Neural progenitor cell (in vitro differentiated cells): ENCODE data around the gene TMEM119. TPM values are rescaled to one million over a fixed set of nuclear protein-coding genes. Genes with fewer than 3 reads are reported as not detected.

ENCODE experiments used
- DNase-seq: peaks from one replicate; pipeline ENCODE4 v3.0.0-alpha.2; 2016; ENCODE audit warnings: low spot score
- H2AFZ ChIP-seq: fragments of 200-600 bp; sonication (generic); replicated peaks from 2 replicates; pipeline ENCODE4 v1.6.1; 2016; ENCODE audit warnings: antibody characterized with exemption
- H3F3A ChIP-seq: fragments of 200-600 bp; sonication (generic); 2 replicates; pipeline ENCODE4 v1.6.1; 2016; ENCODE audit warnings: antibody characterized with exemption, low read depth
- H3K27ac ChIP-seq: fragments of 200-600 bp; sonication (generic); 2 replicates; pipeline ENCODE4 v1.5.1; 2016; ENCODE audit warnings: mild to moderate bottlenecking
- H3K27me3 ChIP-seq: fragments of 200-600 bp; sonication (generic); 2 replicates; pipeline ENCODE4 v1.6.1; 2016; ENCODE audit warnings: mild to moderate bottlenecking, moderate library complexity
- H3K36me3 ChIP-seq: fragments of 200-600 bp; sonication (generic); 2 replicates; pipeline ENCODE4 v1.5.1; 2016
- H3K4me1 ChIP-seq: fragments of 200-600 bp; sonication (generic); 2 replicates; pipeline ENCODE4 v1.6.1; 2016; ENCODE audit warnings: mixed run types
- H3K4me2 ChIP-seq: fragments of 200-600 bp; sonication (generic); 2 replicates; pipeline ENCODE4 v1.6.1; 2016
- H3K4me3 ChIP-seq: fragments of 200-600 bp; sonication (generic); 2 replicates; pipeline ENCODE4 v1.5.1; 2016
- H3K79me2 ChIP-seq: fragments of 200-600 bp; sonication (generic); 2 replicates; pipeline ENCODE4 v1.6.1; 2016; ENCODE audit warnings: low read depth
- H3K9ac ChIP-seq: fragments of 200-600 bp; sonication (generic); 2 replicates; pipeline ENCODE4 v1.6.1; 2016
- H3K9me3 ChIP-seq: fragments of 200-600 bp; sonication (generic); 2 replicates; pipeline ENCODE4 v1.5.1; 2016; ENCODE audit warnings: low read depth
- H4K20me1 ChIP-seq: fragments of 200-600 bp; sonication (generic); 2 replicates; pipeline ENCODE4 v1.6.1; 2016; ENCODE audit warnings: low read depth
- H3K27ac Mint-ChIP-seq: 3 replicates; pipeline ENCODE4 v1.8.0; 2021; ENCODE audit warnings: mixed read lengths
- H3K27me3 Mint-ChIP-seq: 2 replicates; pipeline ENCODE4 v1.8.0; 2022; ENCODE audit warnings: low read depth, mild to moderate bottlenecking, inconsistent platforms, moderate library complexity, mixed read lengths; ENCODE audit not compliant: insufficient read depth
- H3K36me3 Mint-ChIP-seq: 3 replicates; pipeline ENCODE4 v1.8.0; 2021; ENCODE audit warnings: mixed read lengths
- H3K4me1 Mint-ChIP-seq: 3 replicates; pipeline ENCODE4 v1.8.0; 2021; ENCODE audit warnings: mixed read lengths
- H3K4me3 Mint-ChIP-seq: 3 replicates; pipeline ENCODE4 v1.8.0; 2021; ENCODE audit warnings: mild to moderate bottlenecking, moderate library complexity, mixed read lengths
- H3K9me3 Mint-ChIP-seq: 3 replicates; pipeline ENCODE4 v1.8.0; 2020; ENCODE audit warnings: mixed read lengths
- CTCF ChIP-seq: fragments of 200-600 bp; sonication (generic); IDR thresholded peaks from 2 replicates; pipeline ENCODE4 v1.5.1; 2017; ENCODE audit warnings: antibody characterized with exemption, mild to moderate bottlenecking
- EZH2 ChIP-seq: fragments of 200-600 bp; sonication (generic); IDR thresholded peaks from 2 replicates; pipeline ENCODE4 v1.6.1; 2017; ENCODE audit warnings: antibody characterized with exemption, mild to moderate bottlenecking, moderate library complexity
- EZH2phosphoT487 ChIP-seq: fragments of 200-600 bp; sonication (generic); IDR thresholded peaks from 2 replicates; pipeline ENCODE4 v1.6.1; 2017; ENCODE audit warnings: antibody characterized with exemption
- total RNA-seq: library from RNA; depleted of rRNA; stranded (reverse); fragments of >200 nt; gene quantifications from 2 replicates; pipeline ENCODE4 v1.2.3, GENCODE V29; 2015; ENCODE audit warnings: low replicate concordance

TMEM119 gene
- total RNA-seq, 1 donor from 2014 or later: 0.97 TPM

DNA sequence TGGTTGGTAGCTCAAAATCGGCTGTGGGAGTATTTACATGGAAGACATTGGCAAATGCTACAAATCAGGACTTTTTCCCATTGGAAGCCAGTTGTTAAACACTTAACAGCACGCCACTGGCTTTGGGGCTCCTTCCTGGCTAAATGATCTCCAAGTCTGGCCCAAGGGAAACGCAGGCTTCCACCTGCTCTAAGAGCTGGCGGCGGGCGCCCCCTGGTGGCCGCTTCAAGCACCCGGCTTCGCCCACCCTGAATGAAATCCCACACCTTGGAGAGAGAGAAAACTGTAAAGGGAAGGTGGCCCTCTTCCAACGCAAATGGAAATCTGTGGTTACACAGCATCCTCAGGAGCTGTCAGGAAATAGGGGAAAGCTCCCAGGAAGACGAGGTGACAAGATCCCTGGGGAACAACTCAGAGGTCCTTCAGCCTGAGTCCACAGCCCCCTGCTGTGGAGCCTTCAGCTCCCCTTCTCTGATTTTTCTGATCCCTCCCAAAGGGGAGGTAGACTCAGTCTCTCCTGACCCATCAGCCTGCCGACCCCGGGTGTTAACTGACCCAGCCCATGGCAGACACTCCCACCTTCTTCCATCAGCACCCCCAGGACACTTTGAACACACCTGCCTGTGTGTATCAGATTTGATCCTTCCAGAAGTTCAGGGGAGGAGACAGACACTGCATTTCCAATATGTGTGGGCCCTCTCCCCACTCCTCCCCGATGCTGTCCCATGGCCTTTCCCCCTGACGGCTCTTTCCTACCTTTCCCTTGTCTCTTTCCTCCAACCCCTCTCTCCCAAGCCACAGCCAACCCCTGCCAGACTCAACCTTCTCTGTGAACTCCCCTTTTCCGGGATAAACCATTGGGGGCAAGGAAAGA lies 20.4 kb upstream of the TMEM119 start:
- H3F3A ChIP-seq: no peaks in the 10 kb centered on the region
- Mint-ChIP-seq H3K27me3 (peaks cover 17% of the 10 kb centered on the region), H3K9me3 (no peaks in the 10 kb centered on the region), H3K4me1 (peaks cover 25% of the 10 kb centered on the region), H3K27ac (no peak overlapping the region), H3K36me3 (no peaks in the 10 kb centered on the region), H3K4me3 (no peak overlapping the region)
- TF ChIP-seq EZH2phosphoT487 (no peak), CTCF (peak; percentile 100), EZH2 (no peak)
- H3K27ac ChIP-seq: no peak overlapping the region
- H2AFZ ChIP-seq: peak overlapping the region; percentile 64
- H3K27me3 ChIP-seq: no peaks in the 10 kb centered on the region
- H3K4me2 ChIP-seq: no peak overlapping the region
- no peaks in the 10 kb centered on the region for H3K79me2 ChIP-seq
- no peak overlapping the region for H3K9ac ChIP-seq
- H4K20me1 ChIP-seq: no peaks in the 10 kb centered on the region
- no peaks in the 10 kb centered on the region for H3K9me3 ChIP-seq
- peak; percentile 95 for DNase-seq
- no peak overlapping the region for H3K4me3 ChIP-seq
- H3K4me1 ChIP-seq: peaks cover 8% of the 10 kb centered on the region
- no peaks in the 10 kb centered on the region for H3K36me3 ChIP-seq

DNA sequence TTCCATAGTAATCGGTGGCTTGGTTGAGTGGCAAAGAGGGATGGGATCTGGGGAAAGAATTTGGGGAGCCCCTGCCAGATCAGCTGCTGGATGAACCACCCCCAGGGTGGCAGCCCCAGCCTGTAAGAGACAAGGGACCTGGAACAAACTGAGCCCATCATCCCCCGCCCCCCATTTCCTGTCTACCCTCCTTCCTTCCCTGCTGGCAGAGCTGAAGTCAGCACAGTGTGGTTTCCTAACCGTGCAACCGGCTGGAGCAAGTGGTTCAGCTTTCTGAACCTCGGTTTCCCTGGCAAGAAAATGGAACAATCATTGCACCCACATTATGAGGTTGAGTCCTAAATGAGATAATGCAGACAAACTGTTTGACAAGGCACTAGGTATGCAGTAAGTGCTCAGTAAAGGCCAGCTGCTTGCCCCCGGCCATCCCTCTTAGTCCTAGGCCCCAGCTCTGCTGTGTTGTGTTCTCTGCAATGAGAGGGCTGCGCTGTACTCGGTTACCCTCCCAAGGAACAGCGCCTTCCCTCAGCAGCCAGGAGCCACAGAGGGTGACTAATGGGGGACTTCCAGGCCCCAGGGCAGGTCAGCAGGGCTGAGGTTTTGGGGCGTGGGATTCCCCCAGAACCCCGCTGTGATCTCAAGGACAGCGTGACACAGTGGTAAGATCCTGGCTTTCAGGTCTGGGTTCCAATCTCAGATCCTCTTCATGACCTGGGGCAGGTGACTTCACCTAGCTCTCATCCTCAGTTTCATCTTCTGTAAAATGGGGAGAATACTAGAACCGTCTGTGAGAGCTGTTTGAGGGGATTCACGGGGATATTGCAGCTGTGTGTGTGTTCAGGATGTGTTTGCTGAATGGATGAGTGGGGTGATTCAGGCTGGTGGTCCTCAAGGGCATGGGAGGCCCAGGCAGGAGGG lies 19.3 kb upstream of the TMEM119 start:
- H3K36me3 ChIP-seq: no peaks in the 10 kb centered on the region
- no peak overlapping the region for H3K27ac ChIP-seq
- no peaks in the 10 kb centered on the region for H3K9me3 ChIP-seq
- no peak overlapping the region for H3K4me3 ChIP-seq
- no peak overlapping the region for H2AFZ ChIP-seq
- H3K4me1 ChIP-seq: peaks cover 4% of the 10 kb centered on the region
- H3K9ac ChIP-seq: no peak overlapping the region
- H4K20me1 ChIP-seq: no peaks in the 10 kb centered on the region
- H3K27me3 ChIP-seq: no peaks in the 10 kb centered on the region
- TF ChIP-seq EZH2 (no peak), EZH2phosphoT487 (no peak), CTCF (no peak)
- no peak overlapping the region for H3K27ac Mint-ChIP-seq
- no peaks in the 10 kb centered on the region for H3F3A ChIP-seq
- no peaks in the 10 kb centered on the region for H3K79me2 ChIP-seq
- DNase-seq: no peak
- peak overlapping the region; percentile 19 for H3K4me3 Mint-ChIP-seq
- no peaks in the 10 kb centered on the region for H3K9me3 Mint-ChIP-seq
- H3K4me2 ChIP-seq: no peak overlapping the region
- H3K4me1 Mint-ChIP-seq: peaks cover 23% of the 10 kb centered on the region
- no peaks in the 10 kb centered on the region for H3K36me3 Mint-ChIP-seq
- peaks cover 18% of the 10 kb centered on the region for H3K27me3 Mint-ChIP-seq

DNA sequence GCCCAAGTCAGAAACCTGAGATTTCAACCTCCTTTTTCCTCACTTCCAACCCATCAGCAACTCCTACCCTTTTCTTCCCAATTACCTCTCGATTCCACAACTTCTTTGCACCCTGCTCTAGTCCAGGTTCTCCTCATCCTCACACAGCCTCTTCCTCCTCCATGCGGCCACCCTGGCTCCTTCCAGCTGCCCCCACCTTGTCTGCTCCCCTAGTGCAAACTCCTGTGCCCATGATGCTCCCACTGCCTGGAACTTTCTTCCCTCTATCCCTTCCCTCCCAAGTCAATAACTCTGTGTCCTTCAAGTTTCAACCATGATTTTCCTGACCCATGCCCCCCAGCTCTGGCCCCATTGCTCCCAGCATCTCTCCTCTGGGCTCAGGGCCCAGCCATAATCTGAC lies 18.5 kb upstream of the TMEM119 start:
- Mint-ChIP-seq H3K27me3 (peaks cover 22% of the 10 kb centered on the region), H3K36me3 (no peaks in the 10 kb centered on the region), H3K4me3 (no peak overlapping the region), H3K4me1 (peaks cover 18% of the 10 kb centered on the region), H3K9me3 (no peaks in the 10 kb centered on the region), H3K27ac (no peak overlapping the region)
- H4K20me1 ChIP-seq: no peaks in the 10 kb centered on the region
- no peak overlapping the region for H2AFZ ChIP-seq
- peaks cover 3% of the 10 kb centered on the region for H3K4me1 ChIP-seq
- no peaks in the 10 kb centered on the region for H3K79me2 ChIP-seq
- no peaks in the 10 kb centered on the region for H3K27me3 ChIP-seq
- H3F3A ChIP-seq: no peaks in the 10 kb centered on the region
- no peak for TF ChIP-seq CTCF
- TF ChIP-seq EZH2phosphoT487: no peak
- TF ChIP-seq EZH2: no peak
- no peak overlapping the region for H3K4me3 ChIP-seq
- H3K27ac ChIP-seq: no peak overlapping the region
- H3K9me3 ChIP-seq: no peaks in the 10 kb centered on the region
- DNase-seq: no peak
- H3K36me3 ChIP-seq: no peaks in the 10 kb centered on the region
- H3K9ac ChIP-seq: no peak overlapping the region
- H3K4me2 ChIP-seq: no peak overlapping the region
